Thoracic aorta (tissue), 2 donors: ENCODE data around the gene CBFA2T3. TPM values are rescaled to one million over a fixed set of nuclear protein-coding genes. Genes with fewer than 3 reads are reported as not detected.

Experiments used
- ATAC-seq: fragments of 150-250 bp; one replicate; pipeline ENCODE4 v1.8.0; 2017; ENCODE audit warnings: low read depth; ENCODE audit not compliant: insufficient number of reproducible peaks, low FRiP score
- DNase-seq: peaks from one replicate; pipeline ENCODE4 v3.0.0-alpha.2; 2020; ENCODE audit warnings: low spot score
- H3K27ac ChIP-seq, 2 donors: fragments of 200-600 bp; sonication (generic); 1 replicate in 1 of 2; 2 replicates in 1 of 2; pipeline ENCODE4 v1.5.1; 2016; ENCODE audit warnings: mild to moderate bottlenecking in 2 of 2, moderate library complexity in 2 of 2
- H3K27me3 ChIP-seq: fragments of 200-600 bp; sonication (generic); replicated peaks from 2 replicates; pipeline ENCODE4 v1.6.0; 2016; ENCODE audit warnings: mild to moderate bottlenecking; ENCODE audit not compliant: insufficient read depth
- H3K36me3 ChIP-seq: fragments of 200-600 bp; sonication (generic); one replicate; pipeline ENCODE4 v1.5.1; 2016
- H3K4me1 ChIP-seq, 2 donors: fragments of 200-600 bp; sonication (generic); 1 replicate in 1 of 2; 2 replicates in 1 of 2; pipeline versions ENCODE4 v1.5.1 to v1.6.0; 2016; ENCODE audit warnings: low read depth in 2 of 2, mild to moderate bottlenecking in 1 of 2; ENCODE audit not compliant: control insufficient read depth in 1 of 2
- H3K4me3 ChIP-seq: fragments of 200-600 bp; sonication (generic); 2 replicates; pipeline ENCODE4 v1.5.1; 2016; ENCODE audit warnings: mild to moderate bottlenecking
- H3K9me3 ChIP-seq: fragments of 200-600 bp; sonication (generic); 2 replicates; pipeline ENCODE4 v1.5.1; 2016
- total RNA-seq, 2 donors: library from RNA; depleted of rRNA; stranded (reverse); fragments of >200 nt; gene quantifications; one replicate each; pipeline versions ENCODE4 v1.1.0 to v1.2.3, GENCODE V29; 2016
- TF ChIP-seq, protein P1 (sequence below): fragments of 200-600 bp; sonication (generic); IDR thresholded peaks from one replicate; pipeline ENCODE4 v1.5.1; 2019; ENCODE audit warnings: antibody characterized with exemption

CBFA2T3 gene
- total RNA-seq, 2 donors from 2014 or later: 3.9 to 6.6 TPM

DNA sequence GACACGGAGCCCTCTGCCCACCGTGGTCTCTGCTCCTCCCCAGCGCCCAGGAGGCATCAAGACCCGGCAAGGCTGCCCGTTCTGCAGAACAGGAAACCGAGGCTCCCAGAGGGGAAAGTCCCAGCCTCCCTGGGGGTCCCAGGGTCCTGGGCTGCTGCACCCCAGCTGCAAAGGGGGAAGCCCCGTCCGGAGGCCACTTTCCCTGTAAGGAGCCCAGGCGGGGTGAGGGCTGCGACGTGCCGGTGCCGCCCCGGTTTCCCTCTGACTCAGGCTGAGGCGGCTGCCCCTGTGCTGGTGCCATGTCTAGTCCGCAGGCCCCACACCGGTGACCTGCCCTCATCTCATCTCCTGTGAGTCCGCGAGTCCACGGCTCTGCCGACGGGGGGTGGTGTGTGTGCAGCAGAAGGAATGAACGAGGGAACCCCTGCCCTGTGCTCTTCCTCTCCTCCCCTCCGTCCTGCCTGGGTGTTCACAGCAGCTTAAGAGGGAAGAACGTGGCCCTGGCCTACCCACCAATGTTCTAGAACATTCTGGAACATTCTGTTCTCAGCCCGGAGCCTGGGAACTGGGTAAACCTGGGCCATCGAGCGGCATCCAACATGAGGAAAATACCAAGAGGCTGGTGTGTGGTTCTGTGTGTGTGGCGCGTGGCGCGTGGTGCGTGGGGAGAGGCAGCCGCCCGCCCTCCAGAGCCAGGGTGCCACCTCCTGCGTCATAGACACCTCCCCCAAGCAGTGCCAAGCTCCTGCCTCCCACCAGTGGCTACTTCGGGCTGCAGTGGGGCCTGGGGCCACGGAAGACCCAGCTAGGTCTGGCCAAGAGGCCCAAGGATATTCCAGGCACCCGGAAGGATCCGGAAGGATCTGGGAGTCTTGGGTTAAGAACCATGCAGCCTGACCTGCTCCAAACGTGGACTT is 7.0 kb upstream of the CBFA2T3 start:
- no peaks in the 10 kb centered on the region for H3K36me3 ChIP-seq
- ATAC-seq (no peak), DNase-seq (no peak)
- TF ChIP-seq, protein P1, sequence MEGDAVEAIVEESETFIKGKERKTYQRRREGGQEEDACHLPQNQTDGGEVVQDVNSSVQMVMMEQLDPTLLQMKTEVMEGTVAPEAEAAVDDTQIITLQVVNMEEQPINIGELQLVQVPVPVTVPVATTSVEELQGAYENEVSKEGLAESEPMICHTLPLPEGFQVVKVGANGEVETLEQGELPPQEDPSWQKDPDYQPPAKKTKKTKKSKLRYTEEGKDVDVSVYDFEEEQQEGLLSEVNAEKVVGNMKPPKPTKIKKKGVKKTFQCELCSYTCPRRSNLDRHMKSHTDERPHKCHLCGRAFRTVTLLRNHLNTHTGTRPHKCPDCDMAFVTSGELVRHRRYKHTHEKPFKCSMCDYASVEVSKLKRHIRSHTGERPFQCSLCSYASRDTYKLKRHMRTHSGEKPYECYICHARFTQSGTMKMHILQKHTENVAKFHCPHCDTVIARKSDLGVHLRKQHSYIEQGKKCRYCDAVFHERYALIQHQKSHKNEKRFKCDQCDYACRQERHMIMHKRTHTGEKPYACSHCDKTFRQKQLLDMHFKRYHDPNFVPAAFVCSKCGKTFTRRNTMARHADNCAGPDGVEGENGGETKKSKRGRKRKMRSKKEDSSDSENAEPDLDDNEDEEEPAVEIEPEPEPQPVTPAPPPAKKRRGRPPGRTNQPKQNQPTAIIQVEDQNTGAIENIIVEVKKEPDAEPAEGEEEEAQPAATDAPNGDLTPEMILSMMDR: no peak
- H3K4me3 ChIP-seq: no peak overlapping the region
- H3K4me1 ChIP-seq: no peaks in the 10 kb centered on the region
- no peak overlapping the region for H3K27ac ChIP-seq
- H3K9me3 ChIP-seq: no peaks in the 10 kb centered on the region
- no peaks in the 10 kb centered on the region for H3K27me3 ChIP-seq

DNA sequence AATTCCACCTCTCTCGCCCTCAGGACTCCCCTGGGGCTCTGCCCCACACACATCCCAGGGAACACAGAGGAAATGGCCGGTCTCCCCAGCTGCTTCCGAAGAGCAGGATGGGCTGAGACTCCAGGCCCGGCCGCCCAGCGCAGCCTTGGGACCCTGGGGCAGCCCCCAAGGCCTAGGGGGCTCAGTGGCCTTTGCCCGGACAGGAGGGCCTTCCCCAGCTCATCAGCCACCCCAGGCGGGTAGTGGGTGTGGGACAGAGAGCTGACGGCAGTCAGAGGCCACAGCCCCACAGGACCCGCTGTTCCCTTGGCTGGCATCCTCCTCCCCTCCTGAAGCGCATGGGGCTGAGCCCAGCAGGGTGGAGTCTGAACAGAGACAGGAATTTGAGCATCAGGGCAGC is 6.2 kb upstream of the CBFA2T3 start:
- no peak for DNase-seq
- Histone ChIP-seq H3K9me3 (no peaks in the 10 kb centered on the region), H3K36me3 (no peaks in the 10 kb centered on the region), H3K4me3 (no peak overlapping the region), H3K27ac (no peak overlapping the region), H3K4me1 (no peaks in the 10 kb centered on the region), H3K27me3 (no peaks in the 10 kb centered on the region)
- ATAC-seq: no peak
- TF ChIP-seq, protein P1: no peak

DNA sequence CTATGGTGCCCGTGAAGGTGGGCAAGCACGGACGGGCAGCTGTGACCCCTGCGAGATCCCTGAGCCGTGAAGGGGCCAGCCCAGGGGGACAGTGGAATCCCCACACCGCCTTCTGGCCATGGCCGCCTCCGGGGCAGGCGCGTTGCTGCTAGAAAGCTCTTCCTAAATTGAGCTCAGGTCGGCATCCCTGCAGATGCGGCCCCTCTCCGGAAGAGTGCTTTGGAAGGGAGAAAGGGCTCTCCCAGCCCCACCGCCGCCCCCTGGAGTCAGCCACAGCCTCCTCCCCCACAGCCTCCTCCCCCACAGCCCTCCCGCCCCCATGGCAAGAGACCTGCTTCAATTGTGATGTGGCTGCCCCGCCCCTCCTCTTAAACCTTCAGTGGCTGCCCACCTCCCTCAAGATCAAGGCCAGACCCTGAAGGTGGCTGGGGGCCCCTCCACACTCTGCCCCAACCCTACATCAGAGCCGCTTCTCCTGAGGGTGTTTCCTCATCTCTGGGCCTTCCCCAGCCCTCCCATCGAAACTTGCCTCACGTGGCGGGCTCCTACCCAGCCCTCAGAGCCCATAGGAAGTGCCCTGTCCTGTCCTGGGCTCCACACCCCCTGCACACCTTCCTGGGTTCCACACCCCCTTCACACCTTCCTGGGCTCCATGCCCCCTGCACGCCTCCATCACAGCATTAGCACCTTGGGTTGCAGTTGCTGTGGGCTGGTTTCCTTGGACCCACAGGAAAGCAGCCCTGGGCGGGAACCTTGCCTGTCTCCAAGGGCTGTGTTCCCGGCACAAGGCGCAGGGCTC is 5.5 kb upstream of the CBFA2T3 start:
- Histone ChIP-seq H3K27ac (no peak overlapping the region), H3K4me1 (no peaks in the 10 kb centered on the region), H3K4me3 (no peak overlapping the region), H3K9me3 (no peaks in the 10 kb centered on the region), H3K36me3 (no peaks in the 10 kb centered on the region), H3K27me3 (no peaks in the 10 kb centered on the region)
- no peak for DNase-seq
- no peak for ATAC-seq
- TF ChIP-seq, protein P1: no peak

DNA sequence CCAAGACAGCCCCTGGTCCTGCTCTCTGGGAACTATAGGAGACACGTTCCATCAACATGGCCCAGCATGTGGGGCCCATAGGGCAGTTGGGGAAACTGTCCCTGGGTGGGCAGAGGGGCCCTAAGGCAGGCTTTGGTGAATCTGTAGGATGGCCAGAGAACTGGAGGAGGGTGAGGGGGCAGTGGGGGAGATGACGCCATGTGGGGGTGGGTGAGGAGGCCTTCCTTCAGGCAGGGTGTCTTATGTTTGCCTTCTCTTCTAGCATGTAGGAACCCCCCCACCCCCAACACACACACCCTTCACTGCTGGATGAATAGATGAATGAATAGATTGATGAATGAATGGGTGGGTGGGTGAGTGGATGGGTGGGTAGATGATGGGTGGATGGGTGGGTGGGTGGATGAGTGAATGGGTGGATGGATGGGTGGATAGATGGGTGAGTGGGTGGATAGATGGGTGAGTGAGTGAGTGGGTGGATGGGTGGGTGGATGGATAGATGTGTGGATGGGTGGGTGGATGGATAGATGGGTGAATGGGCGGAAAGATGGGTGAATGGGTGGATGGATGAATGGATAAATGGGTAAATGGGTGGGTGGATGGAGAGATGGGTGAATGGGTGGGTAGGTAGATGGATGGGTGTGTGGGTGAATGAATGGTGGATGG is 2.5 kb upstream of the CBFA2T3 start:
- Histone ChIP-seq H3K27me3 (no peaks in the 10 kb centered on the region), H3K36me3 (no peaks in the 10 kb centered on the region), H3K27ac (no peak overlapping the region), H3K4me3 (no peak overlapping the region), H3K4me1 (no peaks in the 10 kb centered on the region), H3K9me3 (no peaks in the 10 kb centered on the region)
- no peak for DNase-seq
- TF ChIP-seq, protein P1: no peak
- ATAC-seq: no peak
